PC-9 (cell line): ENCODE results near the gene TRIM40. TPM values are rescaled to one million over a fixed set of nuclear protein-coding genes. Genes with fewer than 3 reads are reported as not detected.

Experiments
- BruUV-seq: library from RNA; stranded (reverse); fragments of 400-500 nt; replicated peaks from 2 replicates; lab custom pipeline; 2021; lab: Mats Ljungman, UMichigan
- CTCF ChIA-PET: fragments of 300-600 bp; sonication (Branson Sonifier 250); formaldehyde crosslinking; loops from one replicate; lab custom pipeline; 2022; ENCODE audit warnings: antibody characterized with exemption; lab: Charles Lee
- POLR2A ChIA-PET: fragments of 300-600 bp; sonication (Branson Sonifier 250); formaldehyde crosslinking; loops from one replicate; lab custom pipeline; 2022; ENCODE audit warnings: antibody characterized with exemption; ENCODE audit not compliant: unreplicated experiment; lab: Charles Lee
- DNase-seq, 2 experiments: peaks; one replicate each; pipeline versions ENCODE4 v3.0.0 to v3.0.0-alpha.2; 2015 to 2022; ENCODE audit warnings: mixed read lengths in 1 of 2
- H2AFZ ChIP-seq: fragments of 200-600 bp; sonication (generic); 2 replicates; pipeline ENCODE4 v1.8.1; 2017; ENCODE audit warnings: antibody characterized with exemption
- H3F3A ChIP-seq: fragments of 200-600 bp; sonication (generic); 2 replicates; pipeline ENCODE4 v1.8.1; 2017; ENCODE audit warnings: antibody characterized with exemption, mild to moderate bottlenecking, low read depth; ENCODE audit not compliant: insufficient read depth
- H3K27ac ChIP-seq: fragments of 200-600 bp; sonication (generic); 2 replicates; pipeline ENCODE4 v1.6.1; 2016; ENCODE audit warnings: mixed run types
- H3K27me3 ChIP-seq: fragments of 200-600 bp; sonication (generic); 2 replicates; pipeline ENCODE4 v1.6.1; 2016; ENCODE audit warnings: low read depth, mixed run types; ENCODE audit not compliant: insufficient read depth
- H3K36me3 ChIP-seq: fragments of 200-600 bp; sonication (generic); 2 replicates; pipeline ENCODE4 v1.6.1; 2016; ENCODE audit warnings: low read depth, mixed run types
- H3K4me1 ChIP-seq: fragments of 200-600 bp; sonication (generic); replicated peaks from 2 replicates; pipeline ENCODE4 v1.6.1; 2016; ENCODE audit warnings: mixed run types; ENCODE audit not compliant: insufficient read depth
- H3K4me2 ChIP-seq: fragments of 200-600 bp; sonication (generic); 2 replicates; pipeline ENCODE4 v1.6.1; 2017; ENCODE audit warnings: mixed run types
- H3K4me3 ChIP-seq: fragments of 200-600 bp; sonication (generic); 2 replicates; pipeline ENCODE4 v1.6.1; 2016; ENCODE audit warnings: mixed run types
- H3K79me2 ChIP-seq: fragments of 200-600 bp; sonication (generic); 2 replicates; pipeline ENCODE4 v1.6.1; 2017; ENCODE audit warnings: low read depth, mixed run types
- H3K9me2 ChIP-seq: fragments of 200-600 bp; sonication (generic); 2 replicates; pipeline ENCODE4 v1.8.1; 2017; ENCODE audit warnings: mild to moderate bottlenecking; ENCODE audit not compliant: insufficient read depth
- H3K9me3 ChIP-seq: fragments of 200-600 bp; sonication (generic); 2 replicates; pipeline ENCODE4 v1.8.1; 2016; ENCODE audit warnings: low read depth; ENCODE audit not compliant: insufficient read depth
- H4K20me1 ChIP-seq: fragments of 200-600 bp; sonication (generic); 2 replicates; pipeline ENCODE4 v1.8.1; 2017; ENCODE audit not compliant: insufficient read depth
- CTCF ChIP-seq: fragments of 200-600 bp; sonication (generic); conservative IDR thresholded peaks from 2 replicates; pipeline ENCODE4 v1.6.1; 2017; ENCODE audit warnings: mixed run types, antibody characterized with exemption, mild to moderate bottlenecking, moderate library complexity
- EZH2 ChIP-seq: fragments of 200-600 bp; sonication (generic); IDR thresholded peaks from 2 replicates; pipeline ENCODE4 v1.8.0; 2017; ENCODE audit warnings: antibody characterized with exemption, low read depth
- intact Hi-C: fragments of 100-400 bp; cut with micrococcal nuclease; formaldehyde crosslinking; loops from one replicate; pipeline ENCODE4 v1.10.0; 2022; ENCODE audit not compliant: unreplicated experiment
- total RNA-seq: library from RNA; stranded (reverse); gene quantifications from 2 replicates; pipeline ENCODE4 v1.2.3, GENCODE V29; 2021

The TRIM40 gene
- total RNA-seq, 1 experiment from 2014 or later = not detected

GRCh38 chr6:30129265-30130178 lies 6.4 kb upstream of the TRIM40 start:
- H2AFZ ChIP-seq = no peak overlapping the region

GRCh38 chr6:30130179-30130679 lies 5.7 kb upstream of the TRIM40 start:
- TF ChIP-seq CTCF (no peak), EZH2 (no peak)
- H3K36me3 ChIP-seq = no peaks in the 10 kb centered on the region
- intact Hi-C loops = loop anchor here (2.0 kb wide), 3 partner anchors 63 to 425 kb away; partner anchors contain the start of gene PPP1R11
- no peaks in the 10 kb centered on the region for H4K20me1 ChIP-seq
- ChIA-PET CTCF (interaction anchor here (1.1 to 4.3 kb wide), 3 partner anchors 27 to 477 kb away, joined by 3 to 28 read pairs (median 3); no protein-coding TSS in a partner anchor), POLR2A (no interaction called here)
- BruUV-seq = no TSS peak
- DNase-seq = no peak
- H3K4me3 ChIP-seq = no peak overlapping the region; the same call in 1 of the 2 replicates
- no peaks in the 10 kb centered on the region for H3F3A ChIP-seq
- H3K27ac ChIP-seq = no peak overlapping the region
- H3K4me2 ChIP-seq = peak overlapping the region; percentile 75
- no peak overlapping the region for H2AFZ ChIP-seq
- H3K27me3 ChIP-seq = no peaks in the 10 kb centered on the region
- peaks cover 28% of the 10 kb centered on the region for H3K4me1 ChIP-seq
- H3K9me2 ChIP-seq = no peaks in the 10 kb centered on the region
- no peaks in the 10 kb centered on the region for H3K9me3 ChIP-seq
- H3K79me2 ChIP-seq = no peaks in the 10 kb centered on the region

More at GRCh38 chr6:30129265-30130178, 6.4 kb upstream of the TRIM40 start:
- BruUV-seq = no TSS peak
- no peak overlapping the region for H3K4me3 ChIP-seq
- H3K9me2 ChIP-seq = no peaks in the 10 kb centered on the region
- peaks cover 28% of the 10 kb centered on the region for H3K4me1 ChIP-seq
- no peak overlapping the region for H3K27ac ChIP-seq
- H3K79me2 ChIP-seq = no peaks in the 10 kb centered on the region
- no peaks in the 10 kb centered on the region for H3K27me3 ChIP-seq
- no peaks in the 10 kb centered on the region for H3F3A ChIP-seq
- no peak for TF ChIP-seq CTCF
- no peak for TF ChIP-seq EZH2
- no peaks in the 10 kb centered on the region for H3K36me3 ChIP-seq
- H3K9me3 ChIP-seq = no peaks in the 10 kb centered on the region
- intact Hi-C loops = loop anchor here (2.0 kb wide), 3 partner anchors 63 to 425 kb away; partner anchors contain the start of gene PPP1R11
- ChIA-PET CTCF (interaction anchor here (0.5 to 4.3 kb wide), 3 partner anchors 26 to 442 kb away, joined by 3 to 28 read pairs (median 5); no protein-coding TSS in a partner anchor), POLR2A (interaction anchor here (0.6 kb wide), 1 partner anchor 13 kb away, joined by 5 read pairs; no protein-coding TSS in a partner anchor)
- peak in 1 of 2 experiments; percentile 56 for DNase-seq
- peak overlapping the region; percentile 75 for H3K4me2 ChIP-seq
- H4K20me1 ChIP-seq = no peaks in the 10 kb centered on the region
